ENCODE results near the gene ZDHHC23.

ZDHHC23 gene

DNA sequence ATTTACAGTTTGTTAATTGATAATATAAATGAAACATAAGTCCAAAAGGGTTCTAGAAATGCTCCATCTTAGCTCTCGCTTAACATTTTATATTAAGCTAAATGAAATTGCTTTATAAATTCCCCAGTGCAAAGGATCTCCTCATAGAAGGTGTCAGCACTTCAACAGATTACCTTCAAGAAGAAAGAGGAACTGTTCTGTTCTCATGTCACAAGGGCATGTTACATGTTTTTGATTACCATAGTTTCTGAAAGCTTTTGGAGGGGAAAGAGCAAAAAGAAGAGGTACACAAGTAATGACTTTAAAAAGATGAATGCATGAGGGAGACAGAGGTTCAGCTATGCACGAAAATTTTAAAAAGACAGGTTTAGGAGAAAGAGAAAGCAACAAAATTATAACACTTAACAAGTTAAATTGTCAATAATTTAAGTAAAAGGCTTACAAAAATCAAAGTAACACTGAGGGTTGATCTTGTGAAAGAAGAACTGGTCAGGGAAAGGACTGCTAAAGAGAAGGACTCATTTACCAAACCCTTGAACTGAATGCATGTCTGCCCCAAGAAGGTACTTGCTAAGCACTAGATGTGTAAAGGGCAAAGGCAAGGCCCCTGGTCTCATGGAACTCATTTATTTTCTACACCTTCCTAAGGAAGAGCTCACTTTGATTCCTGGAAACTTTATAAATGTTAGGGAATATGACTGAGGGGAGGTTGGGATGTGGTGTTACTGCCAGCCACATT is 63.4 kb downstream of the ZDHHC23 start:
- DNase-seq = no peak
